GM18868 (cell line): ENCODE data around the gene ADCY4.
"Not testable (repeated sequence)": the region's sequence is repeated elsewhere in the genome, so short reads cannot be mapped to it uniquely, and the experiment has no call there.

Experiments used
- ATAC-seq: cut with Tn5 transposase; IDR thresholded peaks from one replicate; pipeline ENCODE4 v1.9.1; 2021; ENCODE audit warnings: mild to moderate bottlenecking, moderate library complexity; ENCODE audit not compliant: unreplicated experiment

ADCY4 gene

GRCh38 chr14:24334431-24335291 is at the start of gene ADCY4:
Gene ADCY4, minus strand, starts transcription at chr14:24335071. Its CDS starts 419 bp downstream, at chr14:24334652.
- no peak for ATAC-seq

GRCh38 chr14:24384169-24384568 is 49.3 kb upstream of the ADCY4 start:
- no peak for ATAC-seq

- no peak for ATAC-seq
Observed at GRCh38 chr14:24382064-24382371, 47.1 kb upstream of the ADCY4 start.

GRCh38 chr14:24381363-24382063 is 46.6 kb upstream of the ADCY4 start:
- ATAC-seq = peak; percentile 83

GRCh38 chr14:24379907-24380730 is 45.2 kb upstream of the ADCY4 start:
- ATAC-seq = no peak

GRCh38 chr14:24378981-24379906 is 44.4 kb upstream of the ADCY4 start:
- ATAC-seq = no peak

- ATAC-seq = no peak
Observed at GRCh38 chr14:24378327-24378726, 43.5 kb upstream of the ADCY4 start.

- ATAC-seq = no peak
Observed at GRCh38 chr14:24377657-24378056, 42.8 kb upstream of the ADCY4 start.

- no peak for ATAC-seq
Observed at GRCh38 chr14:24377126-24377525, 42.3 kb upstream of the ADCY4 start.

GRCh38 chr14:24376448-24377070 is 41.7 kb upstream of the ADCY4 start:
- no peak for ATAC-seq

- ATAC-seq = no peak
Observed at GRCh38 chr14:24372701-24373416, 38.0 kb upstream of the ADCY4 start.

GRCh38 chr14:24371605-24372004 is 36.7 kb upstream of the ADCY4 start:
- not testable (repeated sequence) for ATAC-seq

- ATAC-seq = no peak
Observed at GRCh38 chr14:24370748-24371147, 35.9 kb upstream of the ADCY4 start.

GRCh38 chr14:24369907-24370687 is 35.2 kb upstream of the ADCY4 start:
- ATAC-seq = no peak

- no peak for ATAC-seq
Observed at GRCh38 chr14:24369463-24369862, 34.6 kb upstream of the ADCY4 start.

- no peak for ATAC-seq
Observed at GRCh38 chr14:24368562-24369252, 33.8 kb upstream of the ADCY4 start.

GRCh38 chr14:24368212-24368561 is 33.3 kb upstream of the ADCY4 start:
- no peak for ATAC-seq
